CD4-positive, alpha-beta T cell treated with Interleukin-17A for 1 hour (primary cell): ENCODE results near the gene MAP3K10.

Source experiments
- DNase-seq: peaks from one replicate; pipeline ENCODE4 v3.0.0-alpha.2; 2020

MAP3K10 gene

GRCh38 chr19:40251991-40252390, 60.8 kb downstream of the MAP3K10 start:
- DNase-seq = no peak

GRCh38 chr19:40252395-40252794, 61.2 kb downstream of the MAP3K10 start:
- no peak for DNase-seq

GRCh38 chr19:40253611-40254092, 62.4 kb downstream of the MAP3K10 start:
- no peak for DNase-seq

- DNase-seq = no peak
Observed at GRCh38 chr19:40254714-40255418, 63.6 kb downstream of the MAP3K10 start.

GRCh38 chr19:40255619-40256166, 64.5 kb downstream of the MAP3K10 start:
- no peak for DNase-seq

- no peak for DNase-seq
Observed at GRCh38 chr19:40256512-40256911, 65.3 kb downstream of the MAP3K10 start.

- no peak for DNase-seq
Observed at GRCh38 chr19:40257096-40257517, 65.9 kb downstream of the MAP3K10 start.

- no peak for DNase-seq
Observed at GRCh38 chr19:40261631-40262030, 70.4 kb downstream of the MAP3K10 start.

- DNase-seq = no peak
Observed at GRCh38 chr19:40262422-40262821, 71.2 kb downstream of the MAP3K10 start.

GRCh38 chr19:40263440-40264313, 72.5 kb downstream of the MAP3K10 start:
- DNase-seq = no peak

- DNase-seq = no peak
Observed at GRCh38 chr19:40264314-40265054, 73.3 kb downstream of the MAP3K10 start.
